NCI-H2029 (cell line): ENCODE data around the gene RASAL2.
"Not testable (repeated sequence)": the region's sequence is repeated elsewhere in the genome, so short reads cannot be mapped to it uniquely, and the experiment has no call there.

Experiments used
- DNase-seq: peaks from one replicate; lab custom pipeline; 2025; lab: John Stamatoyannopoulos, UW

RASAL2 gene

GRCh38 chr1:178071811-178072210 is 22.1 kb upstream of the RASAL2 start:
- DNase-seq: no peak

GRCh38 chr1:178072326-178072725 is 21.6 kb upstream of the RASAL2 start:
- DNase-seq: no peak

GRCh38 chr1:178075333-178075732 is 18.6 kb upstream of the RASAL2 start:
- no peak for DNase-seq

DNA sequence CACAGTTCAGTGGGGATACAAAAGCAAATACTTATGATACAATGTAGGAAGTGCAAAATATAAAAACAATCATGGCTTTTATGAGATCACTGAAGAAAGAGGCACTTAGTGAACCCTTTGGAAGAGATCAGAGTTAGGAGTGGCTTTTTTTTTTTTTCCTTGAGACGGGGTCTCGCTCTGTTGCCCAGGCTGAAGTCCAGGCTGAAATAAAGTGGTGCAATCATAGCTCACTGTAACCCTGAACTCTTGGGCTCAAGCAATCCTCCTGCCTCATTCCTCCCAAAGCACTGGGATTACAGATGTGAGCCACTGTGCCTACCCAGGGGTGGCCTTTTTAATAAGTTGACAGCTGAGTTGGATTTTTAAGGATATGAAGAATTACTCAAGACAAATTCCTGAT is 17.3 kb upstream of the RASAL2 start:
- no peak for DNase-seq

DNA sequence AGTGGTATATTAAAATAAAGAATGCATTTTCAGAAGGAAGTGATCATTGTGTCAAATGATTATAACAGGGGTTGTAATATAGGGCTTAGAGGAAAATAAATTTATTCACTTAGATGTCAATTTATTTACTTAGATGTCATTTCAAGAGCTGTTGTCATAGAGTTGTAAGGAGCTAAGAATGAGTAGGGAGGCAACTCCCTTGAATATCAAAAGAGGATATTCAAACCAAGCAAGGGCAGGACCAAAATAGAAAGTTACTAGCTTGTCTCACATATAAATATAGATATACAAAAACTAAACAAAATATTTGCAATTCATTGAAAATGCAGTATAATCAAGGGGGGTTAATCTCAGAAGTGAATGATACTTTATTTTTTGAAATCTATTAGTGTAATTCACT is 16.0 kb upstream of the RASAL2 start:
- DNase-seq: no peak

GRCh38 chr1:178086294-178086693 is 7.6 kb upstream of the RASAL2 start:
- no peak for DNase-seq

DNA sequence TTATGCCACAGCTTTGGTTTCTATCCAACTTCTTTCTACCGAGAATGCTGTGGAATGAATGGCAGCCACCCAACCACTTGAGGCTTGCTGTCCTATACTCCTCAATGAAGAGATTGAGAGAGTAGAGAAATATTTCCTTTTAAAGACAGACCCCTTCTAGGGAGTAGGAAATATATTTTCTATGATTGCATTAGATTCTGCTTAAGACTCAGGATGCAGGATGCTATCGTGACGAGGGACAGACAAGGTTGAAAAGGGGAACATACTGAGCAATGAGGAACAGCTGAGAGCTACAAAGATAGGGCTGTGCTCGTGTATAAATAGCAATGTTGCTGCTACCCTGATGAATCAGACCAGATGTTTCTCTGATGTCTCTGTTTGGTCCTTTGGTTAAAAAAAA is 7.1 kb upstream of the RASAL2 start:
- DNase-seq: no peak

DNA sequence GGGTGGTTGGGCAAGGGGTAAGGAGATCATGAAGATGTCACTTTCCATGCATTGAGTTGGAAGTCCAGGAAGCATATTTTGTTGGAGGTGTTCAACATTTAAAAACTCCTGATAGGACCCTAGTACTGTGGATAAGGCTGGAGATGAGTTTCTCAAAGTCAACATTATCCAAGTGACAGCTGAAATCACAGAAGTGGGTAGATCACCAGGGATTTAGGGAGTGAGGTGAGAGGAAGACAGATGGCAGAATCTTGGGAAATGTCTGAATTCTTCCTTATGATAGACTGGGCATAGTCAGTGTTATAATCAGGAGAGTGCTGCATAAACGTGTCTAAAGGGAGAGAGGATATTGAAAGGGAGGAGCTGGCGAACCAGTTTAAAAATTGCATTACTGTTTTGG is 5.3 kb upstream of the RASAL2 start:
- no peak for DNase-seq

DNA sequence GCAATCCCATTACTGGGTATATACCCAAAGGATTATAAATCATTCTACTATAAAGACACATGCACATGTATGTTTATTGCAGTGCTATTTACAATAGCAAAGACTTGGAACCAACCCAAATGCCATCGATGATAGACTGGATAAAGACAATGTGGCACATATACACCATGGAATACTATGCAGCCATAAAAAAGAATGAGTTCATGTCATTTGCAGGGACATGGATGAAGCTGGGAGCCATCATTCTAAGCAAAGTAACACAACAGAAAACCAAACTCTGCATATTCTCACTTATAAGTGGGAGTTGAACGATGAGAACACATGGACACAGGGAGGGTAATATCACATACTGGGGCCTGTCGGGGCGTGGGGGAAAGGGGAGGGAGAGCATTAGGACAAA is 2.5 kb upstream of the RASAL2 start:
- not testable (repeated sequence) for DNase-seq

GRCh38 chr1:178091986-178092745 is 1.7 kb upstream of the RASAL2 start:
- no peak for DNase-seq

DNA sequence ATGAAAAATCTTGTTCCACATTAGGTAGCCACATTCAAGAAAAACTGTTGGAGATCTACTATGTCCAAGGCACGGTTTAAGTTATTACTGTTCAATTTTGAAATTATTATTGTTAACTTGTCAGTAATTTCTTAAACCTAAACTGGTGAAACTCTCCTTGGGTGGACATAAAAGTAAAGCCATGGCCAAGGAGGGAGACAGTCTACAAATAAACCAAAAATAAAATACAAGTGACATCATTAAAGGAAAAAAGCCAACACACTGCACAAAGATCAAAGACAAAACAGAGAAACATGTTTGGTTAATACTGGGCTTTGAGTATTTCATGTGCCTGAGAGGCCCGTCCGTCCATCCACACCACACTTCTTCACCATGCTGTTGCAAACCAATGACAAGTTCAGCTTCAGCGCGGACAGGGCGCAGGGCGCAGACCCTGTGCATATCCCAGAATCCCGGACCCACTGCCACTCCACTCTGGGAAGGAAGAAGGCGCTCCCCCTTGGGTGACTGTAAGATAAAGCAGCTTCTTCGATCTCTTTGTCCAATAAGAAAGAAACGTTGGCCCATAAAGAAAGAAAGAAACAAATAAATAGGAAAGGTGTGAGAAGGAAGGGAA is 918 bp upstream of the RASAL2 start:
- no peak for DNase-seq

DNA sequence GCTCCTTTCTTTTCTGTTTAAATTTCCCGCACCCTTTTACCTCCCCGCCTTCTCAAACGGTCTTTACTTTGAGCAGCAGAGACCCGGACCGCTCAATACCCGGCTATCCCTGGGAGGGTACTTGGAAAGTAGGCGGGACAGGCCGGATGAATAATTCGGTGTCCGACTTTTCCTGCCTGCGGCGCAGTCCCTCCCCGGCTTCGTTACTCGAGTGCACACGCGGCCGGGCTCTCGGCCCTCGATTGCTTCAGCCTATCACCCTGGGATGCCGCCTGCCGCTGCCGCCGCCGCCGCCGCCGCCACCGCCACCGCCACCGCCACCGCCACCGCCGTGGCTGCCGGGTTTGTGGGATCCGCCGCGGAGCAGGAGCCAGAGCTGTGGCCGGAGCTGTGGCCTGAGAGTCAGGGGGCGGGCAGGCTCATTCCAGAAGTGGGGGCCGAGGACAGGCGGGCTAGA is 382 bp upstream of the RASAL2 start:
- peak; percentile 10 for DNase-seq

- no peak for DNase-seq
Observed at GRCh38 chr1:178094739-178095645, 1.1 kb downstream of the RASAL2 start.

DNA sequence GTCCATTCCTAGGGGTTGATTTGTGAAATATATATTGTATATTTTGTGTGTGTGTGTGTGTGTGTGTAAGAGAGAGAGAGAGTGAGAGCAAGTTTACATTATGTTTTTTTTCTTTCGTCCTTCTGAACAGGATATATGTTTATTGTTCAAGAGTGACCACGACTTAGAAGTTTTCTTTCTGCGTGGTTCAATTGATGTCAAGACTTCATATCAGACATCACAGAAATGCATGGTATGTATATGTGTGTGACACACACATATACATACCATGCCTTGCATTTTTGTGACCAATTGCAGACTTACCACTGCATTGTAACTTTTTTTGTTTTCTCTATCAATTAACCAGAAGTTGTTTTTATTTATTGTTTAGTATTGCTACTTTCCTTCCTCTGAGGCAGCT is 2.5 kb downstream of the RASAL2 start:
- no peak for DNase-seq

- no peak for DNase-seq
Observed at GRCh38 chr1:178098262-178098661, 4.4 kb downstream of the RASAL2 start.

- DNase-seq: no peak
Observed at GRCh38 chr1:178101266-178101630, 7.3 kb downstream of the RASAL2 start.

- DNase-seq: no peak
Observed at GRCh38 chr1:178101654-178102053, 7.8 kb downstream of the RASAL2 start.

GRCh38 chr1:178102218-178102617 is 8.3 kb downstream of the RASAL2 start:
- no peak for DNase-seq

- no peak for DNase-seq
Observed at GRCh38 chr1:178107823-178108222, 13.9 kb downstream of the RASAL2 start.

DNA sequence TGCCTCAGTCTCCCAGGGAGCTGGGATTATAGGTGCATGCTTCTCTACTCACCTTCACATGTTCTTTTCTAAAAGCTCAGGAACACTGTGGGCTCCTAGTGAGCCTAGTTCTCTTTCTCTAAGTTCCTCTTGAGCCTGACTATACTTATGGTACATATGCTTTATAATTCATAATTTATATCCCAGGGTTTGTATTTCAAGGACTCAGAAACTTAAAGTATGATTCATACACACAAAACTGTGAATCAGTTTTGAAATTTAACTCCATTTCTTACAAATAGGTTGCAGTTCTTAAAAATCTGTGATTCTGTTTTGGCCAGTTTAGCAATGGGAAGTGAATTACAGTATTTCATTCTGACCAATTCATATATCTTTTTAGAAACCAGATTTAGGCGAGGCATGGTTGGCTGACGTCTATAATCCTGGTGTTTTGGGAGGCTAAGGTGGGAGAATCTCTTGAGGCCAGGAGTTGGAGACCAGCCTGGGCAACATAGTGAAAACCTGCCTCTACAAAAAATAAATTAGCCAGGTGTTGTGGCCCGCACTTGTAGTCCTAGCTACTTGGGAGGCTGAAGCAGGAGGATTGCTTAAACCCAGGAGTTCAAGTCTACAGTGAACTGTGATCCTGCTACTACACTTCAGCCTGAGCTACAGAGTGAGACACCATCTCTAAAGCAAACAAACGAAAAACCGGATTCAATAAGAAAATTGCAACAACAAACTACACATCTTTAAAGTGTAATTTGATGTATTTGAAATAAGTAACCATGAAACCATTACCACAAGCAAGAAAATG is 15.6 kb downstream of the RASAL2 start:
- DNase-seq: no peak

DNA sequence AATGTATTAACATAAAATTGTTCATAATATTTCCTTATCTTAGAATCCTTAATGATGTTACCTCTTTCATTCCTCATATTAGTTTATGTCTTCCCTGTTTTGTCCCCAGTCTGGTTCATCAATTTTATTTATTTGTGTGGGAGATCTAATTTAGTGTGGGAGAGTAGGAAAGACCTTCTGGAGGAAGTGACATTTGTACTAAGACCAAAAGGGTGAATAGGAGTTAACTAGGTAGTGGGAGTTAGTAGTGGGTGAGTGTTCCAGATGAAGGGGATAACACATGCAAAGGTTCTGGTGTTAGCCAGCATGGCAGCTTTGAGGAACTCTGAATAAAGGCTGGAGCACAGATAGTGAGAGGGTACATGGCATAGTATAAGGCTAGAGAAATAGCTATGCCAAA is 21.4 kb downstream of the RASAL2 start:
- DNase-seq: no peak

DNA sequence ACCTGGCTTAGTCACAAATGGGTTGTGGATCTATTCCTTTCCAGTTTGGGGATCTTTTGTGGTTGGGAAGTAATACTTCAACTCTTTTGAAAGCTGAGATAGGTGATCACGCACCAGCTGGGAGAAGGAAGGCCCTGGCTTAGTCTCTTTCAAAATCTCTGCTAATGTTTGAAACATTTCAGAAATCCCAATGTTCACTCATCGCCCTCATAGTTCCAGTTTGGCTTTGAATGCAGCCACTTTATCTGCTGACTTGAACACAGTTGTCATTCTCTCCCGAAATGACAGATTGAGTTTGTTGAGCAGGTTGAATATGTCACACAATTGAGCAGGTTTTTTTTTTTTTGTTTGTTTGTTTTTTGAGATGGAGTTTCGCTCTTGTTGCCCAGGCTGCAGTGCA is 24.6 kb downstream of the RASAL2 start:
- DNase-seq: no peak
